GM23338 (cell line): ENCODE measurements around the gene TGFBI. TPM values are rescaled to one million over a fixed set of nuclear protein-coding genes. Genes with fewer than 3 reads are reported as not detected.

Experiments
- ATAC-seq: fragments of 200-7000 bp; cut with Tn5 transposase; 3 replicates; pipeline ENCODE4 v1.9.1; 2020
- DNase-seq: peaks from one replicate; pipeline ENCODE4 v3.0.0-alpha.2; 2015; ENCODE audit warnings: low spot score
- H2AFZ ChIP-seq: fragments of 200-600 bp; sonication (generic); 2 replicates; pipeline ENCODE4 v1.8.0; 2016; ENCODE audit warnings: antibody characterized with exemption, mild to moderate bottlenecking, moderate library complexity
- H3F3A ChIP-seq: fragments of 200-600 bp; sonication (generic); replicated peaks from 2 replicates; pipeline ENCODE4 v1.8.0; 2017; ENCODE audit warnings: antibody characterized with exemption, mixed run types, low read depth
- H3K27ac ChIP-seq: fragments of 200-600 bp; sonication (generic); 2 replicates; pipeline ENCODE4 v1.6.1; 2016; ENCODE audit warnings: low read depth
- H3K27me3 ChIP-seq: fragments of 200-600 bp; sonication (generic); 2 replicates; pipeline ENCODE4 v1.8.0; 2016; ENCODE audit warnings: mild to moderate bottlenecking, mixed run types, moderate library complexity; ENCODE audit not compliant: insufficient read depth
- H3K36me3 ChIP-seq: fragments of 200-600 bp; sonication (generic); 2 replicates; pipeline ENCODE4 v1.8.0; 2016; ENCODE audit warnings: mild to moderate bottlenecking; ENCODE audit not compliant: insufficient read depth
- H3K4me1 ChIP-seq: fragments of 200-600 bp; sonication (generic); 2 replicates; pipeline ENCODE4 v1.8.0; 2016; ENCODE audit warnings: mild to moderate bottlenecking, moderate library complexity; ENCODE audit not compliant: insufficient read depth
- H3K4me2 ChIP-seq: fragments of 200-600 bp; sonication (generic); 2 replicates; pipeline ENCODE4 v1.7.1; 2017; ENCODE audit warnings: mixed run types
- H3K4me3 ChIP-seq: fragments of 200-600 bp; sonication (generic); 2 replicates; pipeline ENCODE4 v1.6.1; 2016; ENCODE audit warnings: mixed run types
- H3K79me2 ChIP-seq: fragments of 200-600 bp; sonication (generic); replicated peaks from 2 replicates; pipeline ENCODE4 v1.8.0; 2017; ENCODE audit warnings: mild to moderate bottlenecking; ENCODE audit not compliant: insufficient read depth
- H3K9me2 ChIP-seq: fragments of 200-600 bp; sonication (generic); 2 replicates; pipeline ENCODE4 v1.8.0; 2017; ENCODE audit not compliant: insufficient read depth
- H4K20me1 ChIP-seq: fragments of 200-600 bp; sonication (generic); replicated peaks from 2 replicates; pipeline ENCODE4 v1.8.0; 2017; ENCODE audit warnings: mild to moderate bottlenecking; ENCODE audit not compliant: insufficient read depth
- H3K27ac Mint-ChIP-seq: 2 replicates; pipeline ENCODE4 v1.8.0; 2020; ENCODE audit warnings: inconsistent platforms, mild to moderate bottlenecking, moderate library complexity, mixed read lengths
- H3K27me3 Mint-ChIP-seq: 3 replicates; pipeline ENCODE4 v1.8.0; 2022; ENCODE audit warnings: low read depth, mild to moderate bottlenecking, moderate library complexity, mixed read lengths, inconsistent platforms; ENCODE audit not compliant: insufficient read depth, poor library complexity
- H3K36me3 Mint-ChIP-seq: 3 replicates; pipeline ENCODE4 v1.8.0; 2021; ENCODE audit warnings: low read depth, mild to moderate bottlenecking, inconsistent platforms, moderate library complexity, mixed read lengths
- H3K4me1 Mint-ChIP-seq: 3 replicates; pipeline ENCODE4 v1.8.0; 2020; ENCODE audit warnings: mild to moderate bottlenecking, inconsistent platforms, mixed read lengths
- H3K4me3 Mint-ChIP-seq: 3 replicates; pipeline ENCODE4 v1.8.0; 2021; ENCODE audit warnings: moderate library complexity, mild to moderate bottlenecking, inconsistent platforms, mixed read lengths
- H3K9me3 Mint-ChIP-seq: 3 replicates; pipeline ENCODE4 v1.8.0; 2020; ENCODE audit warnings: moderate library complexity, mild to moderate bottlenecking, inconsistent platforms, mixed read lengths
- CREB1 ChIP-seq: fragments of 250-450 bp; sonication (Bioruptor Pico); IDR thresholded peaks from 2 replicates; pipeline ENCODE4 v1.5.0; 2020; ENCODE audit warnings: low read depth, mild to moderate bottlenecking, moderate library complexity
- ETS1 ChIP-seq: IDR thresholded peaks from 2 replicates; pipeline ENCODE4 v1.6.1; 2016; ENCODE audit warnings: antibody characterized with exemption
- EZH2 ChIP-seq: fragments of 200-600 bp; sonication (generic); IDR thresholded peaks from one replicate; pipeline ENCODE4 v1.8.0; 2017; ENCODE audit warnings: antibody characterized with exemption, mild to moderate bottlenecking, low read depth; ENCODE audit not compliant: unreplicated experiment
- EZH2phosphoT487 ChIP-seq: fragments of 200-600 bp; sonication (generic); IDR thresholded peaks from one replicate; pipeline ENCODE4 v1.8.1; 2018; ENCODE audit warnings: antibody characterized with exemption; ENCODE audit not compliant: unreplicated experiment
- JUNB ChIP-seq: IDR thresholded peaks from one replicate; pipeline ENCODE4 v1.6.1; 2016; ENCODE audit warnings: antibody characterized with exemption; ENCODE audit not compliant: unreplicated experiment
- NANOG ChIP-seq: IDR thresholded peaks from 2 replicates; pipeline ENCODE4 v1.6.1; 2016; ENCODE audit warnings: antibody characterized with exemption, borderline replicate concordance
- POLR2AphosphoS5 ChIP-seq: IDR thresholded peaks from 2 replicates; pipeline ENCODE4 v1.6.1; 2016; ENCODE audit warnings: antibody characterized with exemption, low read depth
- REST ChIP-seq: IDR thresholded peaks from one replicate; pipeline ENCODE4 v1.6.1; 2018; ENCODE audit warnings: antibody characterized with exemption; ENCODE audit not compliant: unreplicated experiment
- STAT1 ChIP-seq: IDR thresholded peaks from one replicate; pipeline ENCODE4 v1.6.1; 2016; ENCODE audit warnings: antibody characterized with exemption; ENCODE audit not compliant: unreplicated experiment
- ZNF114 ChIP-seq: fragments of 250-450 bp; sonication (Bioruptor Pico); IDR thresholded peaks from 2 replicates; pipeline ENCODE4 v1.5.0; 2020; ENCODE audit warnings: mild to moderate bottlenecking, moderate library complexity
- ZNF331 ChIP-seq: fragments of 250-450 bp; sonication (Bioruptor Pico); IDR thresholded peaks from 2 replicates; pipeline ENCODE4 v1.5.0; 2020; ENCODE audit warnings: low read depth, mild to moderate bottlenecking, moderate library complexity
- polyA plus RNA-seq: library from polyadenylated mRNA; unstranded; fragments of >200 nt; fragmentation: Nextera tagmentation; extraction: Ambion mirVana; gene quantifications from 2 replicates; pipeline ENCODE4 v1.2.1, GENCODE V29; 2016
- total RNA-seq: library from RNA; depleted of rRNA; stranded (reverse); fragments of >200 nt; shearing (Covaris generic); gene quantifications from 2 replicates; pipeline ENCODE4 v1.2.3, GENCODE V29; 2014
- TF ChIP-seq, protein P1 (sequence below): fragments of 250-450 bp; sonication (Bioruptor Pico); IDR thresholded peaks from 2 replicates; pipeline ENCODE4 v1.5.0; 2020; ENCODE audit warnings: mild to moderate bottlenecking, moderate library complexity
- TF ChIP-seq, protein P2 (sequence below), 2 experiments: fragments of 200-600 bp in 1 of 2; sonication (generic) in 1 of 2; conservative IDR thresholded peaks; 2 replicates each; pipeline versions ENCODE4 v1.5.1 to v1.6.1; 2016 to 2017; ENCODE audit warnings: antibody characterized with exemption in 2 of 2, low read depth in 2 of 2, mild to moderate bottlenecking in 2 of 2, moderate library complexity in 1 of 2

Gene TGFBI
- total and polyA plus RNA-seq, 2 experiments from 2014 or later: 8.9 to 9.4 TPM

DNA sequence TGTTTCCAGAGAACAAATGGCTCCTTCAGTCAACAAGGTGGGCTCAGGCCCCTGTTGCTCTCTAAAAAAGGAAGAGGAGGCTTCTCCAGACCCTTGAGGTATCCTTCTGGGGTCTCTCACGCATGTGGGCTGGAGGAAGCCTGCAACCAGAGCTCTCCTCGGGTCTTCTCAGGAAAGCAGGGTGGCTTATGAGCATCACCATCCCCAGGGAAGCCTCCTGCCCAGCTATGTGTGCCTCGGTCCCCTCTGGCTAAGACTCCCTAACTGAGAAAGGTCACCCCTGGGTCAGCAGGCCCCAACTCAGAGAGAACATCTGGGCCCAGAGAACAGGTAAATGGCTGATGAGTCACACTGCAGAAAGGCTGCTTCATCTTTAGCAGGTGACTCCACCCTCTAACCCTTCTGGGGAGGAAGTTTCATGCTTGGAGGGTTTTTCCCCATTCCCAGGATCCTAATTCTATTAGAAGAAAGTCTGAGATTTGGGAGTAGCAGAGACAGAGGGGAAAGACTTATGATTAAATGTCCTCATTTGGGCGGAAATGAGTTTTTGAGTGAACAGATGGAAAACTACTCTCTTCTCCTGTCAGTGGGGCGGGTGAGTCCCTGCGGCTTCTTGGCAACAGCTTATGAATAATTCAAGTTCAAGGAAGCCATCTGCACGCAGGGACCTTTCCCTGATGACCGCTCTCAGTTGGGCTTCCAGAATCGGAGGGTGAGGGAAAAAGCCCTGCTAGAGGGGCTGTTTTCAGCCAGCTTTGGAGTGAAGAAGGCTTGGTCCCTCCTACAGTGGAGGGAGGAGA is 41.9 kb downstream of the TGFBI start:
- H3F3A ChIP-seq: no peaks in the 10 kb centered on the region
- H3K79me2 ChIP-seq: no peaks in the 10 kb centered on the region
- Mint-ChIP-seq H3K9me3 (no peaks in the 10 kb centered on the region), H3K4me1 (peaks cover 8% of the 10 kb centered on the region; the same call in 2 of the 3 replicates), H3K27ac (no peak overlapping the region), H3K4me3 (no peak overlapping the region), H3K27me3 (peaks cover 2% of the 10 kb centered on the region), H3K36me3 (no peaks in the 10 kb centered on the region; the same call in 2 of the 3 replicates)
- DNase-seq: no peak
- H3K4me3 ChIP-seq: no peak overlapping the region
- no peak overlapping the region for H3K4me2 ChIP-seq
- no peak overlapping the region for H2AFZ ChIP-seq
- no peak overlapping the region for H3K27ac ChIP-seq
- no peaks in the 10 kb centered on the region for H4K20me1 ChIP-seq
- TF ChIP-seq, protein P1, sequence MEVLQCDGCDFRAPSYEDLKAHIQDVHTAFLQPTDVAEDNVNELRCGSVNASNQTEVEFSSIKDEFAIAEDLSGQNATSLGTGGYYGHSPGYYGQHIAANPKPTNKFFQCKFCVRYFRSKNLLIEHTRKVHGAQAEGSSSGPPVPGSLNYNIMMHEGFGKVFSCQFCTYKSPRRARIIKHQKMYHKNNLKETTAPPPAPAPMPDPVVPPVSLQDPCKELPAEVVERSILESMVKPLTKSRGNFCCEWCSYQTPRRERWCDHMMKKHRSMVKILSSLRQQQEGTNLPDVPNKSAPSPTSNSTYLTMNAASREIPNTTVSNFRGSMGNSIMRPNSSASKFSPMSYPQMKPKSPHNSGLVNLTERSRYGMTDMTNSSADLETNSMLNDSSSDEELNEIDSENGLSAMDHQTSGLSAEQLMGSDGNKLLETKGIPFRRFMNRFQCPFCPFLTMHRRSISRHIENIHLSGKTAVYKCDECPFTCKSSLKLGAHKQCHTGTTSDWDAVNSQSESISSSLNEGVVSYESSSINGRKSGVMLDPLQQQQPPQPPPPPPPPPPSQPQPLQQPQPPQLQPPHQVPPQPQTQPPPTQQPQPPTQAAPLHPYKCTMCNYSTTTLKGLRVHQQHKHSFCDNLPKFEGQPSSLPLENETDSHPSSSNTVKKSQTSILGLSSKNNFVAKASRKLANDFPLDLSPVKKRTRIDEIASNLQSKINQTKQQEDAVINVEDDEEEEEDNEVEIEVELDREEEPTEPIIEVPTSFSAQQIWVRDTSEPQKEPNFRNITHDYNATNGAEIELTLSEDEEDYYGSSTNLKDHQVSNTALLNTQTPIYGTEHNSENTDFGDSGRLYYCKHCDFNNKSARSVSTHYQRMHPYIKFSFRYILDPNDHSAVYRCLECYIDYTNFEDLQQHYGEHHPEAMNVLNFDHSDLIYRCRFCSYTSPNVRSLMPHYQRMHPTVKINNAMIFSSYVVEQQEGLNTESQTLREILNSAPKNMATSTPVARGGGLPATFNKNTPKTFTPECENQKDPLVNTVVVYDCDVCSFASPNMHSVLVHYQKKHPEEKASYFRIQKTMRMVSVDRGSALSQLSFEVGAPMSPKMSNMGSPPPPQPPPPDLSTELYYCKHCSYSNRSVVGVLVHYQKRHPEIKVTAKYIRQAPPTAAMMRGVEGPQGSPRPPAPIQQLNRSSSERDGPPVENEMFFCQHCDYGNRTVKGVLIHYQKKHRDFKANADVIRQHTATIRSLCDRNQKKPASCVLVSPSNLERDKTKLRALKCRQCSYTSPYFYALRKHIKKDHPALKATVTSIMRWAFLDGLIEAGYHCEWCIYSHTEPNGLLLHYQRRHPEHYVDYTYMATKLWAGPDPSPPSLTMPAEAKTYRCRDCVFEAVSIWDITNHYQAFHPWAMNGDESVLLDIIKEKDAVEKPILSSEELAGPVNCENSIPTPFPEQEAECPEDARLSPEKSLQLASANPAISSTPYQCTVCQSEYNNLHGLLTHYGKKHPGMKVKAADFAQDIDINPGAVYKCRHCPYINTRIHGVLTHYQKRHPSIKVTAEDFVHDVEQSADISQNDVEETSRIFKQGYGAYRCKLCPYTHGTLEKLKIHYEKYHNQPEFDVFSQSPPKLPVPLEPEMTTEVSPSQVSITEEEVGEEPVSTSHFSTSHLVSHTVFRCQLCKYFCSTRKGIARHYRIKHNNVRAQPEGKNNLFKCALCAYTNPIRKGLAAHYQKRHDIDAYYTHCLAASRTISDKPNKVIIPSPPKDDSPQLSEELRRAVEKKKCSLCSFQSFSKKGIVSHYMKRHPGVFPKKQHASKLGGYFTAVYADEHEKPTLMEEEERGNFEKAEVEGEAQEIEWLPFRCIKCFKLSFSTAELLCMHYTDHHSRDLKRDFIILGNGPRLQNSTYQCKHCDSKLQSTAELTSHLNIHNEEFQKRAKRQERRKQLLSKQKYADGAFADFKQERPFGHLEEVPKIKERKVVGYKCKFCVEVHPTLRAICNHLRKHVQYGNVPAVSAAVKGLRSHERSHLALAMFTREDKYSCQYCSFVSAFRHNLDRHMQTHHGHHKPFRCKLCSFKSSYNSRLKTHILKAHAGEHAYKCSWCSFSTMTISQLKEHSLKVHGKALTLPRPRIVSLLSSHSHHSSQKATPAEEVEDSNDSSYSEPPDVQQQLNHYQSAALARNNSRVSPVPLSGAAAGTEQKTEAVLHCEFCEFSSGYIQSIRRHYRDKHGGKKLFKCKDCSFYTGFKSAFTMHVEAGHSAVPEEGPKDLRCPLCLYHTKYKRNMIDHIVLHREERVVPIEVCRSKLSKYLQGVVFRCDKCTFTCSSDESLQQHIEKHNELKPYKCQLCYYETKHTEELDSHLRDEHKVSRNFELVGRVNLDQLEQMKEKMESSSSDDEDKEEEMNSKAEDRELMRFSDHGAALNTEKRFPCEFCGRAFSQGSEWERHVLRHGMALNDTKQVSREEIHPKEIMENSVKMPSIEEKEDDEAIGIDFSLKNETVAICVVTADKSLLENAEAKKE (CRISPR knock-in tag): no peak
- TF ChIP-seq REST (no peak), STAT1 (no peak), JUNB (no peak), POLR2AphosphoS5 (no peak), CREB1 (CRISPR knock-in tag) (no peak), NANOG (no peak), EZH2phosphoT487 (no peak), ZNF331 (CRISPR knock-in tag) (no peak), ZNF114 (no peak), ETS1 (no peak), EZH2 (no peak)
- TF ChIP-seq, protein P2, sequence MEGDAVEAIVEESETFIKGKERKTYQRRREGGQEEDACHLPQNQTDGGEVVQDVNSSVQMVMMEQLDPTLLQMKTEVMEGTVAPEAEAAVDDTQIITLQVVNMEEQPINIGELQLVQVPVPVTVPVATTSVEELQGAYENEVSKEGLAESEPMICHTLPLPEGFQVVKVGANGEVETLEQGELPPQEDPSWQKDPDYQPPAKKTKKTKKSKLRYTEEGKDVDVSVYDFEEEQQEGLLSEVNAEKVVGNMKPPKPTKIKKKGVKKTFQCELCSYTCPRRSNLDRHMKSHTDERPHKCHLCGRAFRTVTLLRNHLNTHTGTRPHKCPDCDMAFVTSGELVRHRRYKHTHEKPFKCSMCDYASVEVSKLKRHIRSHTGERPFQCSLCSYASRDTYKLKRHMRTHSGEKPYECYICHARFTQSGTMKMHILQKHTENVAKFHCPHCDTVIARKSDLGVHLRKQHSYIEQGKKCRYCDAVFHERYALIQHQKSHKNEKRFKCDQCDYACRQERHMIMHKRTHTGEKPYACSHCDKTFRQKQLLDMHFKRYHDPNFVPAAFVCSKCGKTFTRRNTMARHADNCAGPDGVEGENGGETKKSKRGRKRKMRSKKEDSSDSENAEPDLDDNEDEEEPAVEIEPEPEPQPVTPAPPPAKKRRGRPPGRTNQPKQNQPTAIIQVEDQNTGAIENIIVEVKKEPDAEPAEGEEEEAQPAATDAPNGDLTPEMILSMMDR (conservative IDR thresholded peaks at IDR 0.05; ENCODE audit: low read depth in 2 of 2): no peak
- H3K36me3 ChIP-seq: no peaks in the 10 kb centered on the region
- H3K9me2 ChIP-seq: 0 out of 2 replicates have a peak, but pooled peaks cover 4% of the 10 kb centered on the region
- no peak for ATAC-seq
- H3K27me3 ChIP-seq: no peaks in the 10 kb centered on the region
- H3K4me1 ChIP-seq: peaks cover 4% of the 10 kb centered on the region; the same call in 1 of the 2 replicates
